ENCODE measurements around the gene ANKS1A. TPM values are rescaled to one million over a fixed set of nuclear protein-coding genes. Genes with fewer than 3 reads are reported as not detected.
A peak's percentile ranks its signal among the peaks of the same experiment; 100 is the strongest.

ANKS1A gene
- total and polyA plus RNA-seq, 2 of the 4 experiments (the other 2 are of a cell fraction) = 7.2 to 7.5 TPM

DNA sequence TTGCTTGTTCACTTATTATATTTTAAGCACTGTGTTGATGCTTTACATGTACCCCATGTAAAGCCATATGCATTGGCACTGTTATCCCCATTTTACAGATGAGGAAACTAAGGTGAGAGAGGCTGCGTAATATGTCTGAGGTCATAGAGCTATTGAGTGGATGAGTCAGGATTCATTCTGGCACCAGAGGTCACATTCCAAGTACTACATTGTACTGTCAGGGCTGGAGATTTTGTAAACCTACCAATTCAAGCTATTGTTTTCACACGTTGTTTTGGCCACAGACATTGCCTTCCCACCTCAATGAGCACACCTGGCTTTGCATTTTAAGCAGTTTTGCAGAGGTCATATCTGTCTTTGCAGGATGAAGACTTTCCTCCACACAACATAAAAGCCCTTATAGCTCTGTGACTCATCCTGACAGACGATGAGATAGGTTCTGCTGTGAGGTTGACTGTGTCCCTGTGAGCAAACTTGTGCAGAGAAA, 33.2 kb downstream of the ANKS1A start:
- peak; percentile 19; the same call in 1 of the 2 replicates for TF ChIP-seq FOS (IDR thresholded peaks at IDR 0.05; ENCODE audit: low read depth, low read length)
- no peak for TF ChIP-seq MAFK (IDR thresholded peaks at IDR 0.05; ENCODE audit: low read depth, low read length)
- TF ChIP-seq RFX5 (IDR thresholded peaks at IDR 0.05; ENCODE audit: low read depth, low read length) = no peak
- TF ChIP-seq, protein P1, sequence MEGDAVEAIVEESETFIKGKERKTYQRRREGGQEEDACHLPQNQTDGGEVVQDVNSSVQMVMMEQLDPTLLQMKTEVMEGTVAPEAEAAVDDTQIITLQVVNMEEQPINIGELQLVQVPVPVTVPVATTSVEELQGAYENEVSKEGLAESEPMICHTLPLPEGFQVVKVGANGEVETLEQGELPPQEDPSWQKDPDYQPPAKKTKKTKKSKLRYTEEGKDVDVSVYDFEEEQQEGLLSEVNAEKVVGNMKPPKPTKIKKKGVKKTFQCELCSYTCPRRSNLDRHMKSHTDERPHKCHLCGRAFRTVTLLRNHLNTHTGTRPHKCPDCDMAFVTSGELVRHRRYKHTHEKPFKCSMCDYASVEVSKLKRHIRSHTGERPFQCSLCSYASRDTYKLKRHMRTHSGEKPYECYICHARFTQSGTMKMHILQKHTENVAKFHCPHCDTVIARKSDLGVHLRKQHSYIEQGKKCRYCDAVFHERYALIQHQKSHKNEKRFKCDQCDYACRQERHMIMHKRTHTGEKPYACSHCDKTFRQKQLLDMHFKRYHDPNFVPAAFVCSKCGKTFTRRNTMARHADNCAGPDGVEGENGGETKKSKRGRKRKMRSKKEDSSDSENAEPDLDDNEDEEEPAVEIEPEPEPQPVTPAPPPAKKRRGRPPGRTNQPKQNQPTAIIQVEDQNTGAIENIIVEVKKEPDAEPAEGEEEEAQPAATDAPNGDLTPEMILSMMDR (conservative IDR thresholded peaks at IDR 0.05; ENCODE audit: low read depth, low read length) = no peak
- peak; percentile 72; the same call in 1 of the 2 replicates for TF ChIP-seq CEBPB (IDR thresholded peaks at IDR 0.05; ENCODE audit: low read depth, low read length)
- no peak for TF ChIP-seq RAD21 (IDR thresholded peaks at IDR 0.05; ENCODE audit: low read length)
- no peak for TF ChIP-seq CHD1 (IDR thresholded peaks at IDR 0.05; ENCODE audit: low read depth, low read length)
- TF ChIP-seq, protein P2, sequence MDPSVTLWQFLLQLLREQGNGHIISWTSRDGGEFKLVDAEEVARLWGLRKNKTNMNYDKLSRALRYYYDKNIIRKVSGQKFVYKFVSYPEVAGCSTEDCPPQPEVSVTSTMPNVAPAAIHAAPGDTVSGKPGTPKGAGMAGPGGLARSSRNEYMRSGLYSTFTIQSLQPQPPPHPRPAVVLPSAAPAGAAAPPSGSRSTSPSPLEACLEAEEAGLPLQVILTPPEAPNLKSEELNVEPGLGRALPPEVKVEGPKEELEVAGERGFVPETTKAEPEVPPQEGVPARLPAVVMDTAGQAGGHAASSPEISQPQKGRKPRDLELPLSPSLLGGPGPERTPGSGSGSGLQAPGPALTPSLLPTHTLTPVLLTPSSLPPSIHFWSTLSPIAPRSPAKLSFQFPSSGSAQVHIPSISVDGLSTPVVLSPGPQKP (IDR thresholded peaks at IDR 0.05; ENCODE audit: borderline replicate concordance, low read depth, low read length) = no peak
- TF ChIP-seq NFE2L2 (IDR thresholded peaks at IDR 0.05; ENCODE audit: low read depth, low read length) = no peak
- TF ChIP-seq MXI1 (IDR thresholded peaks at IDR 0.05; ENCODE audit: borderline replicate concordance, low read depth, low read length) = no peak
- TF ChIP-seq, protein P3, sequence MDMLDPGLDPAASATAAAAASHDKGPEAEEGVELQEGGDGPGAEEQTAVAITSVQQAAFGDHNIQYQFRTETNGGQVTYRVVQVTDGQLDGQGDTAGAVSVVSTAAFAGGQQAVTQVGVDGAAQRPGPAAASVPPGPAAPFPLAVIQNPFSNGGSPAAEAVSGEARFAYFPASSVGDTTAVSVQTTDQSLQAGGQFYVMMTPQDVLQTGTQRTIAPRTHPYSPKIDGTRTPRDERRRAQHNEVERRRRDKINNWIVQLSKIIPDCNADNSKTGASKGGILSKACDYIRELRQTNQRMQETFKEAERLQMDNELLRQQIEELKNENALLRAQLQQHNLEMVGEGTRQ (IDR thresholded peaks at IDR 0.05; ENCODE audit: low read depth, low read length) = no peak
- TF ChIP-seq SMC3 (IDR thresholded peaks at IDR 0.05; ENCODE audit: low read depth, low read length) = no peak
- TF ChIP-seq MAZ (IDR thresholded peaks at IDR 0.05; ENCODE audit: borderline replicate concordance, low read depth, low read length) = no peak
- TF ChIP-seq POLR2A (IDR thresholded peaks at IDR 0.05; ENCODE audit: low read depth, low read length) = no peak
- TF ChIP-seq BHLHE40 (IDR thresholded peaks at IDR 0.05; ENCODE audit: low read depth, low read length) = peak; percentile 14; the same call in 1 of the 2 replicates
- peak; percentile 100 for TF ChIP-seq RCOR1 (IDR thresholded peaks at IDR 0.05; ENCODE audit: insufficient replicate concordance, low read length)
- POLR2A ChIA-PET (ENCODE audit: unreplicated experiment) = no interaction called here
- H3K36me3 ChIP-seq (ENCODE audit: control insufficient read depth, insufficient read depth, low read length) = no peaks in the 10 kb centered on the region
- H4K8ac ChIP-seq (ENCODE audit: low read depth in 2 of 2, low read length in 2 of 2) = no peak overlapping the region
- no peak overlapping the region for H3K56ac ChIP-seq (ENCODE audit: extremely low read depth, insufficient read depth, low read length)
- peaks cover 23% of the 10 kb centered on the region; the same call in 1 of the 2 replicates for H4K20me1 ChIP-seq (ENCODE audit: insufficient read depth, low read length)
- 40% methylated on average over 1 of the region's 3 CpGs; no CpG with 5 or more reads in 1 of the 2 experiments for WGBS, 2 experiments (ENCODE audit: extremely low coverage in 2 of 2, insufficient read length in 1 of 2)
- no peak overlapping the region for H3K4me2 ChIP-seq (ENCODE audit: low read depth, low read length)
- no peak overlapping the region for H2AK9ac ChIP-seq (replicated peaks; ENCODE audit: low read depth, low read length, poor library complexity)
- no peak overlapping the region for H3K4me3 ChIP-seq (ENCODE audit: insufficient read depth, low read depth, low read length)
- H3K9me3 ChIP-seq (ENCODE audit: control insufficient read depth, insufficient read depth, low read length) = no peaks in the 10 kb centered on the region
- no peak overlapping the region for H3K14ac ChIP-seq (replicated peaks; ENCODE audit: low read depth, low read length)
- peaks cover 3 to 7% of the 10 kb centered on the region in 2 experiments for H3K79me1 ChIP-seq (ENCODE audit: low read depth in 1 of 2, low read length in 2 of 2)
- peaks cover 1% of the 10 kb centered on the region; the same call in 1 of the 2 replicates for H3K4me1 ChIP-seq (ENCODE audit: control insufficient read depth, insufficient read depth, low read length)
- peaks cover 8% of the 10 kb centered on the region; the same call in 1 of the 2 replicates for H3K9me1 ChIP-seq (ENCODE audit: insufficient read depth, low read length)
- CTCF ChIA-PET = interaction anchor here (0.5 kb wide), 1 partner anchor 27 kb away, joined by 4 read pairs; no protein-coding TSS in a partner anchor
- no peak overlapping the region for H3K23ac ChIP-seq (ENCODE audit: low read depth, low read length)
- no peak overlapping the region for H3K27ac ChIP-seq (ENCODE audit: insufficient read depth, low read length)
- H4K5ac ChIP-seq (ENCODE audit: low read depth, low read length) = no peak overlapping the region
- no peak overlapping the region for H2AK5ac ChIP-seq (ENCODE audit: low read depth, low read length)
- no peak overlapping the region for H3K18ac ChIP-seq (ENCODE audit: low read depth, low read length)
- H3K4ac ChIP-seq (ENCODE audit: low read depth, low read length) = no peak overlapping the region
- H2AFZ ChIP-seq (replicated peaks; ENCODE audit: low read length, poor library complexity) = no peak overlapping the region
- BruUV-seq (replicated peaks) = no TSS peak
- no peak overlapping the region for H4K91ac ChIP-seq (ENCODE audit: insufficient read depth, low read depth, low read length)
- peak; percentile 73; the same call in 1 of the 2 replicates for ATAC-seq (ENCODE audit: low read depth)
- H2BK15ac ChIP-seq (ENCODE audit: low read depth, low read length) = no peak overlapping the region
- dilution Hi-C loops (cut with HindIII; ENCODE audit: low sequenced_read_pairs, unreplicated experiment) (no loop called here), intact Hi-C loops (cut with micrococcal nuclease) (no loop called here), in situ Hi-C loops (cut with MboI; ENCODE audit: low sequenced_read_pairs) (no loop called here)
- H2BK20ac ChIP-seq (ENCODE audit: low read depth, low read length) = no peak overlapping the region
- H2BK5ac ChIP-seq (ENCODE audit: low read depth, low read length, poor library complexity, severe bottlenecking) = no peak overlapping the region
- H2BK120ac ChIP-seq (ENCODE audit: low read depth, low read length) = no peak overlapping the region
- peak; percentile 81 for DNase-seq
- H3K27me3 ChIP-seq (ENCODE audit: control insufficient read depth, insufficient read depth, low read length) = no peaks in the 10 kb centered on the region
- H3K9ac ChIP-seq (ENCODE audit: low read depth, low read length) = no peak overlapping the region

All from IMR-90 (cell line).